Measurements from ENCODE around the gene EYA3.

EYA3 gene, protein sequence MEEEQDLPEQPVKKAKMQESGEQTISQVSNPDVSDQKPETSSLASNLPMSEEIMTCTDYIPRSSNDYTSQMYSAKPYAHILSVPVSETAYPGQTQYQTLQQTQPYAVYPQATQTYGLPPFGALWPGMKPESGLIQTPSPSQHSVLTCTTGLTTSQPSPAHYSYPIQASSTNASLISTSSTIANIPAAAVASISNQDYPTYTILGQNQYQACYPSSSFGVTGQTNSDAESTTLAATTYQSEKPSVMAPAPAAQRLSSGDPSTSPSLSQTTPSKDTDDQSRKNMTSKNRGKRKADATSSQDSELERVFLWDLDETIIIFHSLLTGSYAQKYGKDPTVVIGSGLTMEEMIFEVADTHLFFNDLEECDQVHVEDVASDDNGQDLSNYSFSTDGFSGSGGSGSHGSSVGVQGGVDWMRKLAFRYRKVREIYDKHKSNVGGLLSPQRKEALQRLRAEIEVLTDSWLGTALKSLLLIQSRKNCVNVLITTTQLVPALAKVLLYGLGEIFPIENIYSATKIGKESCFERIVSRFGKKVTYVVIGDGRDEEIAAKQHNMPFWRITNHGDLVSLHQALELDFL

GRCh38 chr1:28088168-28088961 lies at the start of gene EYA3:
Gene EYA3, minus strand, starts transcription at chr1:28088610. Its CDS starts 30,584 bp downstream, at chr1:28058026.
- peak; percentile 99 for DNase-seq (ENCODE audit: low read depth)

- DNase-seq (ENCODE audit: low read depth), result no peak
These were observed 48.7 kb upstream of the EYA3 start for GRCh38 chr1:28136922-28137613.

GRCh38 chr1:28136169-28136921 lies 47.9 kb upstream of the EYA3 start:
- no peak for DNase-seq (ENCODE audit: low read depth)

DNA sequence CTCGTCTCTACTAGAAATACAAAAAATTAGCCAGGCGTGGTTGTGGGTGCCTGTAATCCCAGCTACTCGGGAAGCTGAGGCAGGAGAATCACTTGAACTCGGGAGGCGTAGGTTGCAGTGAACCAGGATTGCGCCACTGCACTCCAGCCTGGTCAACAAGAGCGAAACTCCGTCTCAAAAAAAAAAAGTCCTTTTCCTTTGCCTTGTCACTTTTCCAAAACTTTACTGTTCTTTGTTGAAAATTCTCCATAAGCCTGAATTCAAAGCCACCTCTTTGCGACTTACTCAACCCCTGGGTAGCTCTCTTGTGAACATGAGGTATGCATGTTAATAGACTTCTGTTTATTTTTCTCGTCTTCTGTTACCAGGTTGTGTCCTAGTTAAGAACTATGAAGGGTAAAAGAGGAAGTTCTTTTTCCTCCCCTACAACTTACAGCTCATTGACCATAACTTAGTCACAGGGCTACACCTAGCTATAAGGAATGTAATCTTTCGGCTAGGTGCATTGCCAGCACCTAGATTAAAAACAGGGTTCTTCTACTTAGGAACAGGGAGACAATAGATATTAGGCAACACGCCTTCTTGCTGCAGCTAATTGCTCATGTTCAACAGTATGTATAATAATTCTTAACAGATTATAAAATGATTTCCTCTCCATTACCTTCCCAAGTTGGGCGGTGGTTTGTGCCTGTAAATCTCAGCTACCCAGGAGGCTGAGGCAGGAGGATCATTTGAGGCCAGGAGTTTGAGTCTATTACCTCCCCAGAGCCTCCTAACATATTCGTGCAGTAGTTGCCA lies 47.2 kb upstream of the EYA3 start:
- no peak for DNase-seq (ENCODE audit: low read depth)

- DNase-seq (ENCODE audit: low read depth), result no peak
These were observed 46.3 kb upstream of the EYA3 start for GRCh38 chr1:28134651-28135207.

DNA sequence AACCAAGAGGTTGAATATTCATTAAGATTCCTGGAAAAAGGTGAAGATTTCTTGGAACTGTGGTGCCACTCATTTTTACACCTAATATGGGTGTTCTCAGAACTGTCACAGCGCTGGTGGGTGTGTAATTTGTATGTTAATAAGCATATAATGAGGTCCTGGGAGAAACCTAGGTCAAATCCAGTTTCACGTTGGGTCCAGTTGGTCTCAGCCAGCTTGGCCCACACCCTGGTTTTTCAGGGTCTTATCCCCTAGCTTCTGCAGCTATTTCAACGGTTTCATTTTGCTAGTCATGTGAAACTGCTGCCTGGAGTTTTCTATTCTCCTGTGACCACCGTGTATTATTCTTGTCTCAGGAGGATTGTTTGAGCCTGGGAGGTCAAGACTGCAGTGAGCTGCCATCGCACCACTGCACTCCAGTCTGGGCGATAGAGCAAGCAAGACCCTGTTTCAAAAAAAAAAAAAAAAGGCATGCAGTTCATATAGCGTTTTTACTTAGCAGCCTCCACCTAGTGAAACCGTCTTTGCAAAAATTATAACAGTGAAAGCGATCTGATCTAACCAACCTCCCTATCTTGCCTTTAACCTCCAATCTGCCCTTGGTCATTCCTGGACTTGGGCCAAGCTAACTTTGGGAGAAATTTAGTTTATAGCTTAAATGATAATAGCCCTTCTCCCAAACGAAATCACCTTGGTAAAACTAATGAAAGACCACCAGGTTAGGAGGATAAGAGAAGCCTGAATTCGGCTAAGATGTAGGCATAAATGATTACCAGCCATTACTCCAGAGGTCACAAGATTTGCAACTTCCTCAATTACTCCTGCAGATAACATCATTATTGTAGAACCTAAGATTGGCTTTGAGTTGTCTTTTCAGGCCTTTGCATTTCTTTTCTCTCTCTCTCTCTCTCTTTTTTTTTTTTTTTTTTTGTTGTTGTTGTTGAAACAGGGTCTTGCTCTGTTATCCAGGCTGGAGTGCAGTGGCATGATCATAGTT lies 44.1 kb upstream of the EYA3 start:
- DNase-seq (ENCODE audit: low read depth), result no peak

DNA sequence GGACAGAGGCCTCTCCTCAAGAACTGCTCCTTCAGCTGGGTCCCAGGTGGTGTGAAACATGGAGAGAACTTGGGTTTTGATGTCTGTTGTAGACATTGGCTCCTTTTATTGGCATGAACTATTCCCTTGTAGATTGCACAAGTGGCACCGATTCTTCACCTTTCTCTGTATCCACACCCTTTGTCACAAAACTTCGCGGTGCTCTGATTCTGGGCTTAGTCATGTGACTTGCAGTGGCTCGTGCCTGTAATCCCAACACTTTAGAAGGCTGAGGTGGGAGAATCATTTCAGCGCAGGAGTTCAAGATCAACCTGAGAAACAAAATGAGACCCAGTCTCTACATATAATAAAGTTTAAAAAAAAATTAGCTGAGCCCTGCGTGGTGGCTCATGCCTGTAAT lies 42.5 kb upstream of the EYA3 start:
- no peak for DNase-seq (ENCODE audit: low read depth)

GRCh38 chr1:28129150-28129549 lies 40.7 kb upstream of the EYA3 start:
- DNase-seq (ENCODE audit: low read depth), result no peak

GRCh38 chr1:28127617-28128257 lies 39.3 kb upstream of the EYA3 start:
- no peak for DNase-seq (ENCODE audit: low read depth)

- DNase-seq (ENCODE audit: low read depth), result no peak
These were observed 38.5 kb upstream of the EYA3 start for GRCh38 chr1:28126783-28127490.

DNA sequence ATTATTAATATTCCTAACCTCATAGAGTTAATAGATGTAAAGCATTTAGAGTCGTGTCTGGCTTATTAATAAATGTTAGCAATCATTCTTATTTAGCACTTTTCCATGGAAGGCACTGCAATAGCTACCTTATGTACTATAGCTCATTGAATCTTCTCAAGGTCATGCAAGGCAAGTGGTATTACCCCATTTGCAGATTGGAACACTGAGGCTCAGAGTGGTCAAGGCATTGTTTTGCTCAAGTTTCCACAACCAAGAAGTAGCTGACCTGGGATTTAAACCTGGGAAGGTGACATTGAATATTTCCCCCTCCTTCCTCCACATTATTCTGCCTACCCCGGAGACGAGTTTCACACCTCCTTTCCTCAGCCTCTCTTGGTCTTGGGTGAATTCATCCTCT lies 37.8 kb upstream of the EYA3 start:
- no peak for DNase-seq (ENCODE audit: low read depth)

DNA sequence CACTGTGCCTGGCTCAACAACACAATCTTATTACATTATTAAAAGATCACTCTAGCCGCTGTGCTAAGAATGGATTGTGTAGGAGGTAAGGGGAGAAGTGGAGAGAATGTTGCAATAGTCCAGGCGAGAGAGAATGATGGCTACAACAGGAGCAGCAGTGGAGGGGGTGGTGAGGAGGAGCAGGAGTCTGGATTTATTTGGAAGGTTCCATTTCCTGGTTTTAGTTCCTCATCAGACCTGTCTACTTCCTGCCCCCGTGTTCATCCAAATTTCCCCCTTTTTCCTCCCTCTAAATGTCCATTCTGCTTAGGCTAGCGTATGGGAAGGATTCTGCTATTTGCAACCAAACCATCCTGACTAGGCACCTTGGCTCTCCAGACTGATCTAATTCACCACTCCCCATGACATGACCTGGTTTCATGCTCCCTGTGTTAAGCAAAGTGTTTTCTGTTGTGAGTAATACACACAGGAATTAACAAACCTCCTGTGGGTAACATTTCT lies 35.1 kb upstream of the EYA3 start:
- DNase-seq (ENCODE audit: low read depth), result no peak

- DNase-seq (ENCODE audit: low read depth), result no peak
These were observed 33.8 kb upstream of the EYA3 start for GRCh38 chr1:28122183-28122582.

DNA sequence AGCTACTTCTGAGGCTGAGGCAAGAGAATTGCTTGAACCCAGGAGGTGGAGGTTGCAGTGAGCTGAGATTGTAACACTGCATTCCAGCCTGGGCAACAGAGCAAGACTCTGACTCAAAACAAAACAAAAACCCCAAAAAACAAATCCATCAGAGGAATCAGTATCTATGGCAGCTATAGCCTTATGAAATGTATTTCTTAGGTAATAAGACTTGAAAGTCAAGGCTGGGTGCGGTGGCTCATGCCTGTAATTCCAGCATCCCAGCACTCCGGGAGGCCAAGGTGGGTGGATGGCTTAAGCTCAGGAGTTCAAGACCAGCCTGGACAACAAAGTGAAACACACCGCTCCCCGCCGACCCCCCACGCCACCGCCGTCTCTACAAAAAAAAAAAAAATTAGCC lies 31.1 kb upstream of the EYA3 start:
- no peak for DNase-seq (ENCODE audit: low read depth)

DNA sequence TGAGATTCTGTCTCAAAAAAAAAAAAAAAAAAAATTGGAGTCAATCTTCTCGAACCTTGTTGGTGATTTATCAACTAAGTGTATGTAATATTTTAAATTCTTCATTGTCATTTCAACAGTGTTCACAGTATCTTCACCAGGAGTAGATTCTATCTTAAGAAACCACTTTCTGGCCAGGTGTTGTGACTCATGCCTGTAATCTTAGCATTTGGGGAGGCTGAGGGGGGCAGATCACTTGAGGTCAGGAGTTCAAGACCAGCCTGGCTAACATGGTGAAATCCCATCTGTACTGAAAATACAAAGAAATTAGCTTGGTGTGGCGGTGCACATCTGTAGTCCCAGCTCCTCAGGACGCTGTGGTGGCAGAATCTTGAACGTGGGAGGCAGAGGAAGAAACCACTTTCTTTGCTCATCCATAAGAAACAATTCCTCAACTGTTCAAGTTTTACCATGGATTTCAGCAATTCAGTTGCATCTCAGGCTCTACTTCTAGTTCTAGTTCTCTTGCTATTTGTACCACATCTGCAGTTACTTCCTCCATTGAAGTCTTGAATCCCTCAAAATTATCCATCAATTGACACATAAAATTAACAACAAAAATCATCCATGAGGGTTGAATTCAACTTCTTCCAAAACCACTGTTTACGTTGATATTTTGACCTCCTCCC lies 30.4 kb upstream of the EYA3 start:
- DNase-seq (ENCODE audit: low read depth), result no peak

- peak; percentile 62 for DNase-seq (ENCODE audit: low read depth)
These were observed 26.9 kb upstream of the EYA3 start for GRCh38 chr1:28115267-28115666.

GRCh38 chr1:28114844-28115243 lies 26.4 kb upstream of the EYA3 start:
- DNase-seq (ENCODE audit: low read depth), result no peak

Measured in CMK (cell line).